Transverse colon (tissue), 4 donors: ENCODE results near the gene IMPG2. TPM values are rescaled to one million over a fixed set of nuclear protein-coding genes. Genes with fewer than 3 reads are reported as not detected.

ENCODE experiments used
- DNase-seq: peaks from one replicate; pipeline ENCODE4 v3.0.0-alpha.2; 2019
- H3K27ac ChIP-seq, 4 donors: fragments of 200-600 bp; sonication (generic); 2 replicates each; pipeline ENCODE4 v1.5.1; 2016 to 2018; ENCODE audit warnings: inconsistent platforms in 4 of 4
- H3K27me3 ChIP-seq: fragments of 200-600 bp; sonication (generic); 2 replicates; pipeline ENCODE4 v1.5.1; 2017; ENCODE audit warnings: inconsistent platforms
- H3K36me3 ChIP-seq, 4 donors: fragments of 200-600 bp; sonication (generic); 2 replicates each; pipeline ENCODE4 v1.5.1; 2017 to 2019; ENCODE audit warnings: inconsistent platforms in 4 of 4
- H3K4me1 ChIP-seq, 4 donors: fragments of 200-600 bp; sonication (generic); 2 replicates each; pipeline ENCODE4 v1.5.1; 2017 to 2020; ENCODE audit warnings: inconsistent platforms in 4 of 4
- H3K4me3 ChIP-seq, 4 donors: fragments of 200-600 bp; sonication (generic); 1 replicate in 1 of 4; 2 replicates in 3 of 4; pipeline versions ENCODE4 v1.5.1 to v1.6.1; 2017 to 2019; ENCODE audit warnings: inconsistent platforms in 4 of 4
- H3K9me3 ChIP-seq, 2 donors: fragments of 200-600 bp; sonication (generic); 2 replicates each; pipeline ENCODE4 v1.5.1; 2017 to 2019; ENCODE audit warnings: inconsistent platforms in 2 of 2
- CTCF ChIP-seq, 5 experiments: fragments of 200-600 bp in 3 of 5; fragments of 450-650 bp in 2 of 5; sonication (generic) in 3 of 5; IDR thresholded peaks; 1 replicate in 2 of 5; 2 replicates in 3 of 5; pipeline ENCODE4 v1.5.1; 2016 to 2017; ENCODE audit warnings: antibody characterized with exemption in 5 of 5, inconsistent platforms in 3 of 5, mild to moderate bottlenecking in 2 of 5, moderate library complexity in 1 of 5
- EP300 ChIP-seq: sonication (generic); formaldehyde crosslinking; IDR thresholded peaks from one replicate; pipeline ENCODE4 v1.6.1; 2017; ENCODE audit warnings: antibody characterized with exemption, low read depth
- POLR2A ChIP-seq: fragments of 450-650 bp; IDR thresholded peaks from one replicate; pipeline ENCODE4 v1.6.1; 2016; ENCODE audit warnings: antibody characterized with exemption, mild to moderate bottlenecking, moderate library complexity
- POLR2AphosphoS5 ChIP-seq, 3 donors: sonication (generic); formaldehyde crosslinking; IDR thresholded peaks; one replicate each; pipeline ENCODE4 v1.6.1; 2016; ENCODE audit warnings: antibody characterized with exemption in 3 of 3
- WGBS, 2 donors: methylation state at CpG; one replicate each; pipeline ENCODE4 v1.1.5; 2018; ENCODE audit warnings: low coverage in 1 of 2; 5-methylcytosine and 5-hydroxymethylcytosine counted together
- in situ Hi-C, 4 donors: fragments of 200-750 bp; cut with MboI; loops; one replicate each; pipeline versions ENCODE4 v1.15.0 to v1.15.1; 2017; ENCODE audit warnings: low sequenced_read_pairs in 3 of 4, low pct_ligation_motif_present in 1 of 4, low pct_unique_long_range_greater_than_20kb in 1 of 4
- intact Hi-C: fragments of 100-400 bp; cut with DNase I; formaldehyde crosslinking; loops from one replicate; pipeline ENCODE4 v1.15.1; 2023; ENCODE audit warnings: low total_unique reads
- total RNA-seq, 4 donors: library from RNA; depleted of rRNA; stranded (reverse); fragments of >200 nt; gene quantifications; one replicate each; pipeline ENCODE4 v1.1.0, GENCODE V29; 2016

The IMPG2 gene
- total RNA-seq, 4 donors from 2014 or later, result 0.14 to 0.37 (median 0.32) TPM; not detected in 1

GRCh38 chr3:101333883-101334282 lies 13.5 kb upstream of the IMPG2 start:
- intact Hi-C loops, result no loop called here

GRCh38 chr3:101329016-101329673 lies 8.8 kb upstream of the IMPG2 start:
- intact Hi-C loops (no loop called here), in situ Hi-C loops (no loop called here)

More at GRCh38 chr3:101333883-101334282, 13.5 kb upstream of the IMPG2 start:
- Histone ChIP-seq H3K36me3 (peaks cover 0 to 5% (median 2%) of the 10 kb centered on the region in 4 donors), H3K4me3 (no peak overlapping the region), H3K27ac (no peak overlapping the region), H3K9me3 (no peaks in the 10 kb centered on the region), H3K4me1 (no peaks in the 10 kb centered on the region), H3K27me3 (no peaks in the 10 kb centered on the region)
- in situ Hi-C loops, result no loop called here
- TF ChIP-seq CTCF (IDR thresholded peaks at IDR 0.05), result no peak
- no peak for TF ChIP-seq EP300
- TF ChIP-seq POLR2AphosphoS5 (IDR thresholded peaks at IDR 0.05), result no peak
- no peak for TF ChIP-seq POLR2A
- 82% methylated on average over 7 of the region's 7 CpGs; no CpG with 5 or more reads in 1 of the 2 donors for WGBS, 2 donors
- no peak for DNase-seq

GRCh38 chr3:101325393-101326134 lies 5.2 kb upstream of the IMPG2 start:
- no peak for TF ChIP-seq POLR2AphosphoS5 (IDR thresholded peaks at IDR 0.05)
- no peak for TF ChIP-seq CTCF (IDR thresholded peaks at IDR 0.05)
- TF ChIP-seq EP300, result no peak
- TF ChIP-seq POLR2A, result no peak
- intact Hi-C loops, result no loop called here
- H3K36me3 ChIP-seq, result peaks cover 0 to 14% (median 0%) of the 10 kb centered on the region in 4 donors
- no peaks in the 10 kb centered on the region for H3K4me1 ChIP-seq
- no peak overlapping the region for H3K4me3 ChIP-seq
- H3K9me3 ChIP-seq, result no peaks in the 10 kb centered on the region
- WGBS, 2 donors, result 68 to 78% methylated on average over 5 of the region's 5 CpGs
- in situ Hi-C loops, result no loop called here
- no peaks in the 10 kb centered on the region for H3K27me3 ChIP-seq
- H3K27ac ChIP-seq, result no peak overlapping the region
- DNase-seq, result no peak

More at GRCh38 chr3:101329016-101329673, 8.8 kb upstream of the IMPG2 start:
- 95% methylated on average over 7 of the region's 7 CpGs for WGBS, 2 donors
- Histone ChIP-seq H3K4me1 (no peaks in the 10 kb centered on the region), H3K9me3 (no peaks in the 10 kb centered on the region), H3K27ac (no peak overlapping the region), H3K36me3 (peaks cover 0 to 14% (median 0%) of the 10 kb centered on the region in 4 donors), H3K4me3 (no peak overlapping the region), H3K27me3 (no peaks in the 10 kb centered on the region)
- no peak for DNase-seq
- TF ChIP-seq CTCF (IDR thresholded peaks at IDR 0.05) (no peak), EP300 (no peak), POLR2AphosphoS5 (IDR thresholded peaks at IDR 0.05) (no peak), POLR2A (no peak)

- TF ChIP-seq EP300, result no peak
- no peak for TF ChIP-seq POLR2AphosphoS5 (IDR thresholded peaks at IDR 0.05)
- no peak for TF ChIP-seq CTCF (IDR thresholded peaks at IDR 0.05)
- no peak for TF ChIP-seq POLR2A
- Histone ChIP-seq H3K4me3 (no peak overlapping the region), H3K4me1 (no peaks in the 10 kb centered on the region), H3K27ac (no peak overlapping the region), H3K9me3 (no peaks in the 10 kb centered on the region), H3K27me3 (no peaks in the 10 kb centered on the region), H3K36me3 (no peaks in the 10 kb centered on the region)
- intact Hi-C loops, result no loop called here
- DNase-seq, result no peak
- WGBS, 2 donors, result 65 to 73% methylated on average over 3 to 5 of the region's 5 CpGs
- in situ Hi-C loops, result no loop called here
Observed at GRCh38 chr3:101319531-101319930, 844 bp downstream of the IMPG2 start.
